ENCODE measurements around the gene SEMG1.

The SEMG1 gene

DNA sequence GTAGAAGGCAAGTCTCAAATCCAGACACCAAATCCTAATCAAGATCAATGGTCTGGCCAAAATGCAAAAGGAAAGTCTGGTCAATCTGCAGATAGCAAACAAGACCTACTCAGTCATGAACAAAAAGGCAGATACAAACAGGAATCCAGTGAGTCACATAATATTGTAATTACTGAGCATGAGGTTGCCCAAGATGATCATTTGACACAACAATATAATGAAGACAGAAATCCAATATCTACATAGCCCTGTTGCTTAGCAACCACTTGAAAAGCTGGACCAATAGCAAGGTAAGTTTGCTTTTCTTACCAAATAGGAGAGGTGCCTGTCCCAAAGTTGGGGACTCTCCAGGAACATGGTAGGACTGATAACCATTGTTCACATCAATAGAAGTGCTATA is 16.3 kb downstream of the SEMG1 start:
- no peak for DNase-seq (ENCODE audit: low read depth)

DNA sequence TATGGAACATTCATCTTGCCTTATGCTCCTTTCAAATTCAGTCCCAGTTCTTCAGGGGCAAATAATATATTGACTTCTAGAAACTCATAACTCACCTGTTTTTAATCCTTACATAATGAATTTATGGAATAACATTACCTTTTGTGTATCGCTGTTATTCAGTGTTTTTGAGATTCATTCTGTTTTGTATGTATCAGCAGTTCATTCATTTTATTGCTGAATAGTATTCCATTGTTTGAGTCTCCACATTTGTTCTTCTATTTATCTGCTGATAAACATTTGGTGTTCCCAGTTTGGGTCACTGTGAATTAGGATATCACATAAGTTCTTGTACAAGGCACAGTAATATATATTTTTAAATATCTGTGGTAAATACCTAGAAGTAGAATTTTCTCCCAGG is 19.5 kb downstream of the SEMG1 start:
- no peak for DNase-seq (ENCODE audit: low read depth)

DNA sequence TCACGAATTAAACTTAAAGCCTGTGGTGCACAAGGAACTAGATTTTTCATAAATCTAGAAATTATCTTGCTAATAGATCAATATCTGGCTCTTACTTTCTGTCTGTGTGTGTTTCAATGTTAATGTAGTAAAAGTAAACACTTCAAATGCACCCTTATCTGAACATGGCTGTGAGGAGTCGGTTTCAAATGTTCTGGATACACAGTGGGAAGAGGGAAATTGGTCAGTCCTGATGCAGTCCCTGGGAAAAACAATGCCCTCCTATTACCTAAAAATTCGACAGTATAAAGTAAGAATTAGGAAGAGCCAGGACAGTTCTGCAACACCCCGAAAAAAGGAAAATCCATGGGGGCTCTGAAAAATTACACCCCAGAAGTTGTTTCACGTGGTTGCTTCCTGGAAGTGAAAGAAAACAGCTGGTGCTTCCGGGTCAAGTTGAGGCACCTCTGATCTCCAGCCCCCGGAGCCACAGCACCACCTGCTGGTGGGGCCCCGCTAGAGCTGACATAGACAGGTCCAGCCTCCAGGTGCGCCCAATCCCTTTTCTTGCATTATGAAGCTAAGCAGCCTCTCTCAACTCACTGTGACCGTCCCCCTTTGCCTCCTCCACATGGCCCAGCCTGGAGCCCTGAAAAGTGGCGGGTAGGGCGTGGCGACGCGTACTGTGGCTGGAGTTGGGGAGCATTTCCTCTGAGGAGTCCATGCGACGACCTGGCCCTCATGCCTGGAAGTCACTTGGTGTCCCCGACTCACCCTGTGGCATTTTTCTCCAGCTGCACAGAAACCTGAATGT is 22.6 kb downstream of the SEMG1 start:
- DNase-seq (ENCODE audit: low read depth) = no peak

DNA sequence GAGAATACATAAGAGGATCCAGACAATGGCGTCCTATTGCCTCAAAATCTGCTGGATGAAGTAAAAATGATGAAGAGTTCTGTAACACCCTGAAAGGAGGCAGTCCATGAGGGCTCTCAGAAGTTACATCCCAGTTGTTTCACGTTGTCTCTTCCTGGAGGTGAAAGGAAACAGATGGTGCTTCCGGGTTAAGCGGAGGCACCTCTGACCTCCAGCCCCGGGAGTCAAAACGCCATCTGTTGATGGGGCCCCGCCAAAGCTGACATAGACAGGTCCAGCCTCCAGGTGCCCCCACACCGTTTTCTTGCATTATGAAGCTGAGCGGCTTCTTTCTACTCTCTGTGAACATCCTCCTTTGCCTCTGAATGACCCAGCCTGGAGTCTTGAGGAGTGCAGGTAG is 23.8 kb downstream of the SEMG1 start:
- no peak for DNase-seq (ENCODE audit: low read depth)

DNA sequence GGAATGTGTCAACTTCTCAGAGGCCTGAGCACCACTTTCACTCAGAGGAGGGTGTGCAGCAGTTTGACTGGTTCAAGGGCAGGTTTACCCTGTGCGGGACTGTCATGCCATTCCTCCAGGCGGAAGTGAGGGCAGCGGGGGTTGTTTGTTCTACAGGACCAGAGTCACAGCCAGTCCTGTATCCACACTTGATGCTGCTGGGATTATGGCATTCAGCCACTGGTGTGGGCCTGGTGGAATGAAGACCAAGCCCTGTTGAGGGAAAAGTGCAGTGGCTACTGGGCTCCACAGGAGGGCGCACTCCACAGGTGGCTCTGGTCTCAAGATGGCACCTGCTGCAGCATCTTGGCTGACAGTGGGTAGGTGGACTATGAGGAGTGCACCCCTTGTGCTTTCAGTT is 29.2 kb downstream of the SEMG1 start:
- no peak for DNase-seq (ENCODE audit: low read depth)

DNA sequence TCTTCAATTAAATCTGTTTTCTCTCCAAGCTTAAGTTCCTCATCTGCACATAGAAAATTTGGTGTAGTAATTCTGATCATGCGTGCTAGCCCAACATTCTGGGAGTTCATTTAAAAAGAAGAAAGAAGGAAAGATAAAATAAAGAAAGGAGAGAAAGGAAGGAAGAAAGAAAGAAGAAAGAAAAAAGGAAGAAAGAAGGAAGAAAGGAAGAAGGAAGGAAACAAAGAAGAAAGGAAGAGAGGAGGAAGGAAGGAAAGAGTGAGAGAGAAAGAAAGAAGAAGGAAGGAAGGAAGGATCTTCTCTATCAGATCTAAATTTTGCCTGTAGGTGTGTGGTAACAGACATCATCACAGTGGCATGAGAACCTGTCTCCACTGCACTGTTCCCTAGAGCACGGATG is 31.3 kb downstream of the SEMG1 start:
- no peak for DNase-seq (ENCODE audit: low read depth)

DNA sequence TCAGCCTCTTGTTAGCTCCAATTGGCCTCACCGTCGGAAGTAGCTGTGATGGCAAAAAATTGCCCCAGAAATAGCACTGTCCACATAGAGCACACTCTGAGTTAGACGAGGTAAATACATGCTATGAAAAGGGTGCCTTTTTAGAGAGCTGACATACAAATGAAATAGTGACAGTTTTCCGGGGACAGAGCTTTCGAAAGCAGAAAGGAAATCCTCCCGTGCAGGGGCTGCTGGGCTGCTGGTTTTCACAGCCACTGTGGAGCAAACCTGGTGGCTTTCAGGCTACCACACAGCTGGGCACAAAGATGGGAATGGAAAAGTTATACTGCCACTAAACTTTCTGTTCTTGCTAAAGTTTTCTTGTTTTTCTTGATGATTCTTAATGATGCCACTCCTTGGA is 39.3 kb downstream of the SEMG1 start:
- DNase-seq (ENCODE audit: low read depth) = no peak

DNA sequence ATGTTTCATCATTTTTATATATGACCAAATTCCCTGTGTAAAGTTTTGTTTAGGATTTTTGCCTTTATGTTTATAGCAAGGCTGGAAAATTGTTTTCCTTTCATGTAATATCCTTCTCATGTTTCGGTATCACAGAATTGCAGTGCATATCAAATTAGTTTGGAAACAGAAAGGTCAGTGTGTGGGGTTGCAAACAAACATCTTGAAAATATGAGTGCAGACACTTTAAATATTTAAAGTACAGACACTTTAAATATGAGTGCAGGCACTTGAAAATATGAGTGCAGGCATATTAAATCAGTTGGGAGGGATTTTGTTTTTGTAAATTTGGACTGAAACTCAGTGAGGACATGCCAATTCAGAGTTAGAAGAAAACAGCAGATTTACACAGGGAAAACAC is 41.0 kb downstream of the SEMG1 start:
- DNase-seq (ENCODE audit: low read depth) = no peak

DNA sequence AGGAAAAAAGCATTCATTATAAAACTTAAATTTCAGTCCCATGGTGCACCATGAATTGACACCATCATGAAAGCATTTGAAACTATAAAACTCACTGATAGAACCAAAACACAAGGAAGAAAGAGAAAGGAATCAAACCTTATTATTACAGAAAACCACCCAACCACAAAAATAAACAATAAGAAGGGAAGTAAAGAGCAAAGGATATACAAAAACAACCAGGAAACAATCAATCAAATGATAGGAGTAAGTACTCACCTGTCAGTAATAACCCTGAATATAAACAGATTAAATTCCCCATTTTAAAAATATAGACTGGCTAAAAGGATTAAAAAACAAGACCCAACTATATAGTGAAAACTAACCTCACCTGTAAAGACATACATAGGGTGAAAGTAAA is 41.8 kb downstream of the SEMG1 start:
- no peak for DNase-seq (ENCODE audit: low read depth)

DNA sequence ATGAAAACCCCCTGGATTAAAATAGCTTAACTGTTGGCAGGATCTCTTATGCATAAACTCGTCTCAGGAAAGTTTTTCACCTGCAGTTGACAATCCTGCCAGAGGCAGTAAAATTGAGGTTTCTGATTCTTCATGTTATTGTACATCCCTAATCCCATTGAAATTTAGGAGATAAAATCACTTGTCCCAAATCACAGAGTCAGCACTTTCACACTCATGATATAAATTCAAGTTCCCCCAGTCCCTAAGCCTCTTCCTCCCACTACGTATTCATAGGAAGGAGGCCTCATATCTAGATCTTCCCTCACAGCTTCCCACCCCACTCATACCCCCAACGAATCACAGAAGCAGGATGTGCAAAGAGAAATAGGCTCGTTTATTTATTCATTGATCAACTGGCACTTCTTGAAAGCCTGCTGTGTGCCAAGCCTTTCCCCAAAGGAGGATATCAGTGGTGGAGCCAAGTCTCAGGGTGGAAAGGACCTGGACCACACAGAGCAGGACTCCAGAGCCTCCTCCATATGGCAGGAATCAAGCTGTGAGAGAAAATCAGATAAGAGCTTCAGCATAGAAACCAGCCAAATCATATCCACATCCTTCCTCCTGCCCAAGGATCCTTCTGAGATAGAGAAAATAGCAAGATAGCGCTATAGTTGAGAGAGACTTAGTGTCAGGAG is 45.2 kb downstream of the SEMG1 start:
- DNase-seq (ENCODE audit: low read depth) = no peak

DNA sequence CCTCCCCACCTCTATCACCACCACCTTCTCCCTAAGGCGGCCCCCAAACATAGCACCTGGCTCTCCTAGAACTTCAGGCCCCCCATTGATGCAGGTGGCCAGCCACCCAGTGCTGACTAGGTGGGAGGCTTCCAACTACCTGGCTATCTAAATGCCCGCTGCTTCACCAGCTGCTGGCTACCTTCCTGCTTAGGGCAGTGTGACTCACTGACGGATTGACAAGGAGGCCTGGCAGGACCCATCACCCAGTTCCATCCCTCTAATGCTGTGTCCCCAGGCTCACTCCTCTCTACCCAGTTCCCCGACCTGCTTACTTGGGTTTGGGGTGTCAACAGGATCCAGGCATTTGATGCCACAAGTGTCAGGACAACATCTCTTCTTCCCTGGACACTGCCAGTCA is 46.4 kb downstream of the SEMG1 start:
- no peak for DNase-seq (ENCODE audit: low read depth)

DNA sequence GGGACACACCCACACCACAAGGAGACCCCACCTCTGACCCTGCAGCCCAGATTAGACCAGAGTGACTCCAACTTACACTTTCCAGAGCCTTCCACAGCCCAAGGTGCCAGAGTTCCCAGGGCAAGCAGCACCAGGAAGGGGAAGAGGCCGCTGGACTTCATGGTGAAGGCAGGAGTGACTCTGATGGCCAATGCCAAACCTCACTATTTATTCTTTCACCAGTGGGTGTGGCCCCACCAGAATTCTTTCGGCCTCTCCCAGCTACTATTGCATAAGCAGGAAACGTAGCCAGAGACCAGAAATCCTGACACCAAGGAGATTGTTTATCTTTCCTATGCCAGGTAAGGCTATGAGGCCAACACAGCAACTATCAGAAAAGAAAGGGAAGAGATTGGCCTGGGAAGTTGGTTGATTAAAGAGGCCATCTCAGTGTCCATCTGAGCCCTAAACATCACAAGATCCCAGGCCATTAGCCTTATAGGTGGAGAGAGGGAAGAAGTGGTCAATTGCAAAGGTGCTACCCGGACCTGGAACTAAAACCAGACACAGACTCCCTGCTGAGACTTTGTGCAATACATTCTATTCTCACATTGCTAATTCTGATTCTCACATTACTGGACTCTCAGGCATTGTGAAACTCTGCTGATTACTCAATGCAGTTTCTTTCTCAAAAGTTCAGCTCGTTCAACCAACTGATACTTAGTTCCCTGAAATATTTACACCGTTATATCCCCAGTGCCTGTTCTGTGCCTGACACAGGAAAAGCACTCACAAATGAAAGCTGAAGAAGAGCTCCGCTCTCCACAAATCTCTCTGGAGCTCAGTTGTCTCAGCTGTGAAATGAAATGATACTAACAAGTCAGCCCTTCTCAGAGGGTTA is 47.8 kb downstream of the SEMG1 start, which contains the start of gene SLPI:
Gene SLPI, minus strand, starts transcription at position 182 of the 880 bp plus-strand sequence. Its CDS starts 21 bp downstream, at position 161.
- peak; percentile 9 for DNase-seq (ENCODE audit: low read depth)

DNA sequence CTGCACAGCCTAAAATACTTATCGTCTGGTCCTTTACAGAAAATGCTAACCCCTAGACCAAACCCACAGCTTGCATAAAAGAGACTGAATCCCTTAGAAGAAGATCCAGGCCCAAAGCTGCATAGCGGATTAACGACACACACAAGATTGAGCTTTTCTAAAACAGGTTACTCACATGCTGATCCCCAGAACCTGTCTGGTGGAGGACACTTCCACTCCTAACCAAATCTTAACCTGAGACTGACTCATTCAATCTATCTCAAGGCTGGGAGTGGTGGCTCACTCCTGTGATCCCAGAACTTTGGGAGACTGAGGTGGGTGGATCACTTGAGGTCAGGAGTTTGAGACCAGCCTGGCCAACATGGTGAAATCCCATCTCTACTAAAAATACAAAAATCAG is 50.3 kb downstream of the SEMG1 start:
- DNase-seq (ENCODE audit: low read depth) = no peak

DNA sequence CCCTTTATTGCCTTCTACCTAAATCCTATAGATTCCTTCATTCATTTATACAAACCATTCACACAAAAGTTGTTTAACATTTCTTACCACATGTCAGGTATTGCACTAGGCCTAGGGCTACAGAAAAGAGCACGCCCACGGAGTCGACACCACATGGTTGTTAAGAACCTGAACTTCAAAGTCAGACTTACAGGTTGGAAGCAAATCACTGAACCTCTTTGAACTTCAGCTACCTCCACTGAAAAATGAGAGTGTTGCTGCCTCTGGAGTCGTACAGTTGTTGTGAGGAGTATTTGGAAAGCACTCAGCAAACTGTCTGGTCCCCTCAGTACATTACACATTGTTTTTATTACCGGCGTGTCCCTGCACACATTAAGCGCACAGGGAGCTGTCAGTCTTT is 50.9 kb downstream of the SEMG1 start:
- no peak for DNase-seq (ENCODE audit: low read depth)

DNA sequence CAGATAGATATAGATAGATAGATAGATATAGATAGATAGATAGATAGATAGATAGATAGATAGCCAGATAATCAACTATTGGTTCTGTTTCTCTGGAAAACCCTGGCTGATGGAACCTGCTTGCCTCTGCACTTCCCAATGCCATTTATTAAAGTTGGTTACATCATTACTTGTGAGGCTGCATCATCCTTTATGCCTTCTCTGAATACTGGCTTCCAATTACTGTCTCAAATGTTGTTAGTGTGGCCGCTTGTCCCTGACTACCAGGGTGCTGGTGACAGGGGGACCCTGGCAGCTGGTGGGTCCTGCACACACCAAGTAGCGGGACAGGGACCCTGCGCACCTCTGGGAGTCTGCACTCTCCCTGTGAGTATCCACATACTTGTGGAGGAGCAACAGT is 51.4 kb downstream of the SEMG1 start:
- DNase-seq (ENCODE audit: low read depth) = no peak

DNA sequence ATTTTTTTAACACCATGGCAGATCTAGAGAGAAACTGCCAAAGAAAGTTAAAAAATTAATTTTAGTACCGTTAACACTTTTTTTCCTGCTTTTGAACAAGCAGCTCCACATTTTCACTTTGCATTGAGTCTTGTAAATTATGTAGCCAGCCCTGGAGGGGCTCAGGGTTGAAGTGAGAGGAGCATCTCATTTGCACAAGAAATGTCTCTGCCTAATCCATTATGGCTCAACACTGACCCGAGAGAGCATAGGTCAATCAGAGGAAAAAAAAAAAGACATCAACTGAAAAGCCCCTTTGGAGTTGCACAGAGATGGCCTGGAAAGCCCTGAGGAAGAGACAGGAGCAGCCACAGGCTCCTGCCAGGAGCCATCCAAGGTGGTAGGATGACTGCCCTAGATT is 51.8 kb downstream of the SEMG1 start:
- DNase-seq (ENCODE audit: low read depth) = no peak

All from HS-5 (cell line).